Body of pancreas (tissue), 4 donors: ENCODE measurements around the gene STAMBPL1.

Source experiments
- CTCF ChIP-seq, 7 experiments: fragments of 450-650 bp in 4 of 7; fragments of 200-600 bp in 3 of 7; sonication (generic) in 3 of 7; IDR thresholded peaks; one replicate each; pipeline ENCODE4 v1.5.1; 2016 to 2019; ENCODE audit warnings: antibody characterized with exemption in 7 of 7
- POLR2A ChIP-seq, 3 donors: fragments of 450-650 bp; IDR thresholded peaks; one replicate each; pipeline ENCODE4 v1.6.1; 2016; ENCODE audit warnings: antibody characterized with exemption in 3 of 3, mild to moderate bottlenecking in 2 of 3

- TF ChIP-seq CTCF (IDR thresholded peaks at IDR 0.05) (no peak), POLR2A (IDR thresholded peaks at IDR 0.05) (no peak)
These were observed 73.6 kb downstream of the STAMBPL1 start for GRCh38 chr10:88953662-88954061.
